ENCODE results near the gene COL6A1.

Gene COL6A1

DNA sequence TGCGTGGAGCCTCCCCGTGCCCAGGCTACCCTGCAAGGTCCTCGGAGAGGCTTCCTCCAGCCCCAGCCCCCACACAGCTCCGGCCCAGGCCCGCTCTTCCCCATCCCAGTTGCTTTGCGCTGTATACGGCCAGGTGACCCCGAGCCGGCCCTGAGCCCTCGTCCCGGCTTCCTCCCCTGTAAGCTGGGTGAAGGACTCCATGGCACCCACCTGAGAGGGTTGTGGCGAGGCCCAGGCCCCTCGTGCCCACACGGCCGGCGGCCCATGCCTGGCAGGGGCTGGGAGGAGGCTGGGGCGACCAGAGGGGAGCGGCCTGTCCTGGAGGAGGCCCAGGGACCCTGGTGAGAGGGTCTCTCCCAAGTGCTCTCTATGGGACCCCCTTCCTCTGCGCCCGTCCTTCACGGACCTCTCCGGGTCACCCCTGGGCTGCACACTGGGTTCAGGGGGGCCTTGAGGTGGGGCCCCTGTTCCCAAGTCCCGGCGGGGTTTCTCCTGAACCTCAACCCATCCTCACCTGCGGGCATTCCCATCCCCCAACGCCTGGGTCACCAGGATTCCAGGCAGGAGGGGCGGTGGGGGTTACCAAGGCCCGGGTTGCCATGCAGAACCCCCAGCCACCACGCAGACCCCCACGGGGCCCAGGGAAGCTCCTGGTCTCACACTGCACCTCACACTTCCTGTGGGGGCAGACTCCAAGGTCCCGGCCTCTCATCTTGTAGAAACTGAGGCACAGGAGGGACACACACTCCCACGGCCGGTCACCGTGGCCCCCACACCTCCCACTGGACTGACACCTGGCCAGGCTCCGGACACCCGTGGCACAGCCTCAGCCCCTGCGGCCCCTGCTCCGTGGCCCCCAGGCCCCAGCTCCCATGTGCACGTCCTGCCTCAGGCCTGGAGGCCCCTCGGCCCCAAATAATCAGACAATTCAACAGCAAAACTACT, 25.2 kb downstream of the COL6A1 start:
- DNase-seq, result no peak

DNA sequence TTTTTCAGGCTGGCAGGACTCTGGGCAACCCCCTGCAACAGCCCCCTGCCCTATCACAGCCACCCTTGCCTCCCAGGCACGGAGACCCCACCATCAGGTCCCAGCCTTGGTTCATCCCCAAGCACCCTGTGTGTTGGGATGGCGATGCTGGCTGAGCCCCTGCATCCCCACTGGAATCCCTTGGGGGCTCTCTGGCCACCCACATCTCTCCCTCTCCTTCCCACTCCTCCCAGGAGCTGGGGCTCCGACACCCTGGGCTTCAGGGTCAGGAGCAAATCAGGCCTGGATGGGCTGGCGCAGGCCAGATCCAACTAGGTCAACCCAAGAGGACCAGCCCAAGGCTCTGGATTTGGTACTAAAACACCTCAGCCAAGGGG, 25.9 kb downstream of the COL6A1 start:
- no peak for DNase-seq

DNA sequence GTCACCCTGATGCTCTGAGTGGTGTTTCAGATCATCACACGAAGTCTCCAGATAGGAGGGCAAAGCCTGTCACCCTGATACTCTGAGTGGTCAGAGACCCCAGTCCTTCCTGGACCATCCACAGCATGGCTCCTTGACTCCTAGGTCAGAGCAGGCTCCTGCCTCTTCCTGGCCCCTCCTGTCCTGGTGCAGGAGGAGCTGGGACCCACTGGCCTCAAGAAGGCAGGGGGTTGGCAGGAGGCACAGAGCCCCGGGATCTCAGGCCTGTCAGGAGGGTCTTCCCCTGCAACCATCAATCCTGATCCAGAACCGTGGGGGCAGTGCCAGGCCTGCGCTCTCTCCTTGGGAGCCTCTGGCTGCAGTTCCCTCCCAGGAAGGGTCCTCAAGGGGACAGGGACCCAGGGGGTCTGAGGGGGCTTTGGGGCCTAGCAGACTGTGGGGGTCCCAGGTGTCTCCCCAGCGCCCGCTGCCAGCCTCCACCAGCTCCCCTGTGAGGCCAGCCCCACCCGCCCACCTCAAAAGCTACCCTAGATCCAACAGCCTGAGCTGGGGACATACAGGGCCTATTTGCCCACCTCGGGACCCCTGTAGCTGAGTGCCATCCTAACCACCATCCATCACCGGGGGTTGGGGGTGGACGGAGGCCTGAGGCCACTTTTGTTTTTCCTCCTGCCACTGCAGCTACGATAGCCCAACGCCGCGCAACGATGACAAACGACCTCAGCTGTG, 27.5 kb downstream of the COL6A1 start:
- no peak for DNase-seq

DNA sequence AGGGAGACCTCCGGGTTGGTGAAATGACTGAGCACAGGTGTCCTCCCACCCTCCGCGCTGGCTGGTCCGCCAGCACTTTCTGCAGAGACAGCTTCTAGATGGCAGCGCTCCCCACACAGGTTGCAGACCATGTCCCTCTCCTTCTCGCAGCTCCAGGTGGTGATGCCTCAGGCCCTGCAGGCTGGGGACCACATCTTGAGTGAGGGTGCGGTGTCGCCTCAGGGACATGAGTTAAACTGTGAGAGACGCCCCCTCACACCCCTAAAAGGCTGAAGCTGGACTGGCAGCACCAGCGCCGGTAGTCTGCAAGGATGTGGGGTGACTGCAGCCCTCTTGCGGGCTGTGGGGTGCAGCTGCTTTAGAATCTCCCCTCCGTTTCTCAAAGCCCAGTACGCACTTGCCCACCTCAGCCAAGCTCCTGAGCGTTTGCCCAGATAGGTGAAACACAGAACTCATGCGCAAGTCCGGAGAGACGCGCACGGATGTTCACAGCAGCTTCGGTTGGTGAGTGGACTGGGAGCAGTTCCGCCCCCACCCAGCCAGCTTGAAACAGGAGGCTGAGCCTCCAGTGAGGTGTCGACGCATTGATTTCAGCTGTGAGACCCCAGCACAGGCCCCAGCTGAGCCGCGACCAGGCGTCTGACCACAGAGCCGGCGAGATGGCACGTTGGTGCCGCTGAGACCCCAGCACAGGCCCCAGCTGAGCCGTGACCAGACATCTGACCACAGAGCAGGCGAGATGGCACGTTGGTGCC, 28.6 kb downstream of the COL6A1 start:
- no peak for DNase-seq

DNA sequence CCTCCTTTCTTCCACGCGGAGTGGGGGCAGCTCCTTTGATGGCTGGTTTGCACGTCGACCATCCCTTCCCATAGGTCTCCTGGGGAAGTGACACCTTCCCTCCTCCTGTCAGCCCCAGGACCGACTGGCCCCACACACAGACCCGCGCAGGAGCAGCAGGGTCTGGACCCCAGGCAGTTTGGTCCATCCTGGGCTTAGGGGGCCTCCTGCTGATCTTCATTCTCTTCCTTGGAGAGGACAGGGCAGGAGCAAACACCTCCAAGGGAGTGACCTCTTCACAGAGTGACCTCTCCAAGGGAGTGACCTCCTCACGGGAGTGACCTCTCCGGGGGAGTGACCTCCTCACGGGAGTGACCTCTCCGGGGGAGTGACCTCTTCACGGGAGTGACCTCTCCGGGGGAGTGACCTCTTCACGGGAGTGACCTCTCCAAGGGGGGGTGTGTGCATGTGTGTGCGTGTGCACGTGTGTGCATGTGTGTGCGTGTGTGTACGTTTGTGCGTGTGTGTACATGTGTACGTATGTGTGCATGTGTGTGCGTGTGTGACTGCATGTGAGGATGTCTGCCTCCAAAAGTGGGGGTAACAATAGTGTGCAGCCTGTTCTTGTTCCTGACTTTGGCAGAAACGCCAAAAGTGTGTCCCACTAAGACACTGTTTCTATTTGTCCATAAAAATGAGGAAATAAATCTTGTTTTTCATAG, 29.8 kb downstream of the COL6A1 start:
- no peak for DNase-seq

DNA sequence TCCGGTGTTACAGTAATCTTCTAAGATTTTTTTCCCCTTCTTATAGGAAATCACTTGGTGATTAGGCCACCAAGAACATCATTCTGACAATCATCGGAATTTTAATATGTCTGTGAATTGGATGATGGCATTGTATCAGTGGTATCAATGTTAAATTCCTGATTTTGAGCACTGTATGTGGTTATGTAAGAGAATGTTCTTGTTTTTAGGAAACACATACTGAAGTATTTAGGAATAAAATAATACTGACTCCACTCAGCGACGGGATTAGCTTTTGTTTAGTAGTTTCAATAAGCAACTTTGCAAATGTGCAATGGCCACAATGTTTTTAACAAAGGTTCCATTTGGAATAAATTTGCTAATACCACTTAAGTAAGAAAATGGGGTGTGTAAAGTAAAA, 30.6 kb downstream of the COL6A1 start:
- DNase-seq, result no peak

DNA sequence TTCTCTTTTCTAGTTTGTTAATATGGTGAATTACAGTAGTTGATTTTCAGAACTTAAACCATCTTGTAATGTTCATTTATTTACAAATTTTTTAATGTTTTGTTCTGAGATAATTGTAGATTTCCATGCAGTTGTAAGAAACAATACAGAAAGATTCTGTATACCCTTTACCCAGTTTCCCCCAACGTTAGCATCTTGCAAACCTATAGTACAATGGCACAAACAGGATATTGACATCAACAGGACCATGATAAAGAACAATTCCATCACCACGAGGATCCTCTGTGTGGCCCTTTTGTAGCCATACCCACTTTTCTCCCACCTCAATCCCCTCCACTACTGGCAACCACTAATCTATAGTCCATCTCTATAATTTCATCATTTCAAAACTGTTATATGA, 33.3 kb downstream of the COL6A1 start:
- DNase-seq, result no peak

DNA sequence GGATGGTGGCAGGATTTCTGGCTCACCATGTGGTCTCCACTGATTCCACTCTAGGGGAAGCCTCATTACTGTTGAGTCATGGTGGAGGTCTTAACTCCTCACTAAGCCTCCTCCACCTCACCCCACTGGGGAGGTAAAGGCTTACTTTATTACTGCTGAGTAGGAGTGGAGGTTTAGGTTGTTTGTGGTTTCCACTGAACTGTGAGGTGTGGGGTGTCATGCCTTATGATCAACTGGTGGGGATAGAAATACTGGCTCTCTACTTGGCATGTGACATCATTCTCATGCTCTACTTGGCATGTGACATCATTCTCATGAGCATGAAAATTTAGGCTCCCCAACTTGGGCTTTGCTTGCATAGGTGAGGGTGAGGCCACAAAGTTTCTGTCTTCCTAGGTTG, 35.6 kb downstream of the COL6A1 start:
- DNase-seq, result no peak

DNA sequence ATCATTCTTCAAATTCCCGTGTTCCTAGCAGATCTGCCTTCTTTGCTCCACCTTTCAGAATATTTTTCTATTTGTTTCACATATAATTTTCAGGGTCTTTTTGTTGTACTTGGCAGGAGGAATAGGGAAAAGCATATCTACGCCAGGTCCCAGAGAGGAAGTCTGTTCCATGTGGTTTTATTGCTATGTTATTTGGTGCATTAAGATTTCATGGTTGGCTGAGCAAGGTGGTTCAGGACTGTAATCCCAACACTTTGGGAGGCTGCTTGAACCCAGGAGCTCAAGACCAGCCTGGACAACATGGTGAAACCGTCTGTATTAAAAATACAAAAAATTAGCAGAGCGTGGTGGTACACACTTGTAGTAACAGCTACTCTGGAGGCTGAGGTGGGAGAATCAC, 36.1 kb downstream of the COL6A1 start:
- no peak for DNase-seq

DNA sequence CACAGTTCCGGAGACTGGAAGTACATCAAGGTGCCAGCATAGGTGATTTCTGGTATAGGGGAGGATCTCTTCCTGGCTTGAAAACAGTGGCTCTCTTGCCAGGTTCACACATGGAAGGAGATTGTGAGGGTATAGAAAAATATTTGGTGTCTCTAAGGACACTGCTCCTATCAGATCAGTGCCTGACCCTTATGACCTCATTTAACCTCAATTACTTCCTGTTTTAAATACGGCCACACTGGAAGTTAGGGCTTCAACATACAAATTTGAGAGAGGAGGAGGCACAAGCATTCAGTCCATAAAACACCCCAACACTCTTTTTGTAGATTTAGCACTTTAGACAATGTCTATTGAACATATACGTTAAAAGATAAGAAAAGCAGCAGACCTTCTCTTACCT, 37.0 kb downstream of the COL6A1 start:
- no peak for DNase-seq

DNA sequence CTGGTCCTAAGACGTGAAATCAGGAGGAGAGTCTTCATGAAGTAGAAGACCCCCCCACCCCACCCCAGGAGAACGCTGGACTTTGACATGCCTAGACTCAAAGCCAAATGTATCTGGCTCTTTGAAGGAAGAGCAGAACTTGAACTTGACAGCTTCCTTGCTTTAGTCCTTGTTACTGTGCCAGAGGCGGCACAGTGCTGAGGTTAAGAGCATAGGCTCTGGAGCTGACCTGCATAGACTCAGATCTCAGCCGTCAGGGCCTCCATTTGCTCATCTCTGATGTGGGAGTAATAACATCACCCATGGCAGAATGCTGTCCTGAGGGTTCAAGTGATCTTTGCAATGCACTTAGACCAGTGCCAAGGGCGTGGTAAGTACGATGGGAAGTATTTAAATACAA, 39.0 kb downstream of the COL6A1 start:
- DNase-seq, result no peak

DNA sequence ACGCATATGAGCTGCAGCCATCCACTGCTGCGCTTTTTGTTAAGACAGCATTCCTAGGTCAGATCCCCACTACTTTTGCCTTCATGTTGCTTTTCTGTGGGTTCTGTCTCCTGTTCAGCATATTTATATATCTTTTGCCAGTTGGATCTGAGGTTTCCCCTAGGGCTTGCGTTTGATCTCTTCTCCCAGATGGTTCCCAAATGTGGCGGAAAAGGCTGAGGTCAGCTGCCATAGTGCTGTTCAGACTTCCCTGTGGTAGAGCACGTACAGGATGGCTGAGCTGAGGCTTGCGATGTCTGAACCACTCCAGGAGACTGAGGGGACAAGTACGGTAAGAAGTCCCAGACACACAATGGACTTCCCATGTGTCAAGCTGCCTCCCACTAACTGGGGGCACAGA, 39.8 kb downstream of the COL6A1 start:
- no peak for DNase-seq

DNA sequence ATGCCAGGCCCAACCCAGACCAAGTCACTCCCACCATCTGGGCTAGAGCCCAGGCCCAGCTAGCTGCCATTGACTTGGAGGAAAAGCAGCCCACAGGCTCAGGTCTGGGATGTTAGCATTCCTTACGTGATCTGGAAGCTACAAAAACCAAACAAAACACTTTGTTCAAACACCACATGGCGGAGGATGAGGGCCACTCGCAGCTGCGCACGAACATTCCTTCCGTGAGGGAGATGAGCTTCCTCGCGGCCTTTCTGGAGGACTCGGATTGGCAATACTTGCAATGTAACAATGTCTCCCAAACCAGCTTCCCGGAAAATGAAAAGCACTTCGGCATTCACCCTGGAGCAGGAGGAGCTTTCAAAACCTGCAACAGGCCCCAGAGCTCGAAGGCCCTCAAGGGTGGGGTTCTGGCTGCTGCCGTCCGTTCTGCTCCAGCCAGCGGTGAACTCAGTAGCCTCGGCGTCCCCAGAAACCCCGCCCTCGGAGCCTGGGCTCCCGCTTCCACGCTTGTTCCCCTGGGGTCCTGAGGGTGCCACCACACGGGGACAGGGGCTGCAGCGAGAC, 40.5 kb downstream of the COL6A1 start:
- DNase-seq, result peak; percentile 60

DNA sequence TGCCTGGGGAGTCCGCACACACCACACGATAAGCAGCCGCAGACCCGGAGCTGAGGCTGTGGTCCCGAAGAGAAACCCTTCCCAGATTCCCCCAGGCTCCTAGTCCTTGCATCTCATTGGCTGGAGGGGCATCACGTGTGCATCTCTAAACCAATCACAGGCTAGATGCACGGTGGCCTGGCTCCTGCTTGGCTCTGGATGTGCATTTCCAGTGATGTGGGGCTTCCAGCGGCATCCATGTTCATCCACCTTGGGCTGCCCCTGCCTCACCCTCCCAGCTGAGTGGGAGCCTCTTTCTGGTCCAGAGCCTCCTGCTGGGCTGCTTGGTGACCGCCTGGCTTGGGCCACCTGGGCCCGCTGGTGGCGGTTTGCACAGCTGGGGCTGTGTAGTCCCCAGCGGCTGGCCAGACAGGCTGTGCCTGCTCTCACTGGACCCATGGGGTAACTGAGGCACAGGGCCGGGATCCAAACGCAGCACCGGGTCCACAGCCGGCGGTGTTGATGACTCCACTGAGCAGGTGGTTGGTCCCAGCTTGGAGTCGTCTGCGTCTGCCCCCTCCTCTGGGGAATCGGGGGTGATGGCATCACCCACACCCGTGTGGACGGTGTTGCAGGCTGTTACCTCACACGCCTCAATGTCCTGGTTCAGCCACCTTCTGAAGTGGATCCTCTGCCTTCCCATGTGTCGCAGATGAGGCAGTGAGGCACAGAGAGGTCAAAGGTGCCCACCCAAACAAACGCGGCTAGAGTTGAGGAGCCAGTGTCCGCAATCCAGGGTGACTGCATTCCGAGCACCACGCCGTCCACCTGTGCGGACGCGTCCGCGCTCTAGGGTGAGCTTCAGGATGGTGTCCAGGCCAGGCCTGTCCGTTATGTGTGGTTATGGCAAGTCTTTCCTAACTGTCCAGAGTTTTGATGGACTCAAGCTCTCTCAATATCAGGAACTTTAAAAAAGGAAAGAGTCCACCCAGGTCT, 41.3 kb downstream of the COL6A1 start:
- peak; percentile 83 for DNase-seq

DNA sequence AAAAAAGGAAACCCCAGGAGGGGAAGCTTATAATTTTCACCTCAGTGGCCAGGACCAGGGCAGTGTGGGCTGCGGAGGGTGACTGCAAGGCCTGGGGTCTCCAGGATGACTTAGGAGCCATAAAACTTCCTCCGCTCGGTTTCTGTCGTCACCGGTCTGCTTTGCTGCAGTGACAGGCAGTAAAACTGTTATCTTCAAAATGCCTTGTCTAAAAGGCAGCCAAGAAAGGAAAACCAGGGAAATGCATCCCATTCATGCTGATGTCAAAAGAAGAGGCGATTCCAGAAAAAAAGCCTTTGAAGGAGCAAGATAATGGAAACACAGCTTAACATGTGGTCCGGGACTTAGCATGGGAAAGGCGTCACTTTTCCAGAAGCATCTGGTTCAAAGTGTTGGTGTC, 42.0 kb downstream of the COL6A1 start:
- no peak for DNase-seq

DNA sequence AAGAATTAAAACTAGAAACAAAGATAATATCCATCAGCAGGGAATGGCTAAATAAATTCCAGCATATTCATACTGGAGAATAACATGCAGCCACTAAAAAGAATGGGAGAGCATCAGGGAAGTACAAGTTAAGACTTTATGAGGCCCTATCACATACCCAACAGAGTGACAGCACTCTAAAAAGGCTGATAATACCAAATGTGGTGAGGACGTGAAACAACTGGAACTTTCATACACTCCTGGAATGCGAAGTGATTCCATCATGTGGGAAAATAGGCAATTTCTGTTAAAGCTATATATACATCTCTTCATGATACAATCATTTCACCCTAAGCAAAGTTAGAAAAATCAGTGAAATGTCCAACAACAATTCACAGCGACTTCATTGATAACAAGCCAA, 42.6 kb downstream of the COL6A1 start:
- no peak for DNase-seq

DNA sequence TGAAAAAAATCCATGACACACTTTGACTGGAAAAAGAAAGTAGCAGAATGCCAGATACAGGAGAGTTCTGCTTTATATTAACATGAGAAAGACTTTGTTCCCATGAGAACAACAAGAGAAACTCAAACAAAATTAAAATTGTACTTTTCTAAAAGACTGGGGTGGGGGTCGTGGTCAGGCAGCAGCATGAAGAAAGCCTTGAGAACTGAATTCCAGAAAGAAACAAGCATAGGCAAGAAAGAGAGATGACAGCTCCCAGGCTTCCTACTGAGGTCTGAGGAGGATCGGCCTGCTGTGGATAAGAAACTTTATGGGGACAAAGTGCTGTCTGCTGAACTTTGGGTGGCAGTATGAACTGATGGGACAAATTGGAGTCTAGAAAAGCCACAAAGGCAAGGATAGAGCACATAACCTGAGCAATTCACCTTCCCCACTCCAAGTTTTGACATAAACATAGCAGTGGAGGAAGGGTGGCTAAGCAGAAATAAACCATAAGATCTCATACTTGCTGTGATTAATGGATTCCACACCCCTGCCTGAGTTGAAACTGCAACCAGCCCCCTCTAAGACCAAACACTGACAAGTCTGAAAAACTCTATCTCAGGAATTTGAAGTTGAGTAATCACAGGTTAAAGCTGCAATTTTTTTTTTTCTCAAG, 43.7 kb downstream of the COL6A1 start:
- no peak for DNase-seq

DNA sequence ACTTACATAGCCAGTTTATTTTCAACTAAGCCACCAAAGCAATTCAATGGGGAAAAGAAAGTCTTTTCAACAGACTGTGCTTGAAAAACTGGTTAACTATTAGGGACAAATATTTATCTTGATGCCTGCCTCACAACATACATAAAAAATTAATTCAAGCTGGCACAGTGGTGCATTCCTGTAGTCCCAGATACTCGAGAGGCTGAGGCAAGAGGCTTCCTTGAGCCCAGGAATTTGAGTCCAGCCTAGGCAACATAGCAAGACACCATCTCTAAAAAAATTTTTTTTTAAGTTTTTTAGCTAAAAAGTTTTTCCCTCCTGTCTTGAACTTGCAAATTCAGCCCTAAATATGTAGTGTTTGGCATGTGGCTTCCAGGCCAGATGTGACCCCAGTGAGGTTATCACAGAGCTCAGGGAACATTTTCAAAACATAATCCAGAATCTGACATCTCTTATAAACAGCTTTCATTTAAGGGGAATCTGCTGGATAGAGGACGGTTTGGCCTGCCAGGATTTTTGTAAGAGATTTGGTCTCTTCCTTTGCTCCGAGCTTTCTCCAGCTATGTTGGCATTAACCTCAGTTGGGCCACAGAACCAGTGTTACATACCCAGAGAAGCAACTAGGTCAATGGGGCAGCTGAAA, 46.4 kb downstream of the COL6A1 start:
- DNase-seq, result no peak

DNA sequence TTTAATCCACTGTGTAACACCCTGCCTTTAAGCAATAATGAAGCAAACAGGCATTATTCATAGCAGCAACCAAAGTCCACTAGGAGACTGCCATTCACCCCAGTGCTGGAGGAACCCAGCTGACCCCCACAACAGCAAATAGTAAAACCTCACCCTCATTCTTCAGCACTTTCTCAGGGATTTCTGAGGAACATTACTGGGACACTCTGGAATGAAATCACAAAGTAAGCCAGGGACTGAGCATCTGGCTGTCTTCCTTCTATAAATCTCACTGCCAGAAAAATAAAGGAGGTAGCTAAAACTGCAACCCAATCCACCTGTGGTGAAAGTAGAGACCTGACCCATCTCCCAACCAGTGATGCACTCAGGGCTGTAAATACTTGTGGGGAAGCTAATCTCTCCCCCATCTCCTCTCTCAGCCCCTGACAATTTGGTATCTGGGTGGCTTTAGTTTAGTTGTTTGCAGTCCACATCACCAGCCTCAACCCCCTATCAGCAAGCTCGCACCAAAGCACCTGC, 47.1 kb downstream of the COL6A1 start:
- no peak for DNase-seq

Measured in DMS53 (cell line).